ENCODE measurements around the gene MACROH2A1. TPM values are rescaled to one million over a fixed set of nuclear protein-coding genes. Genes with fewer than 3 reads are reported as not detected.

The MACROH2A1 gene
- polyA plus RNA-seq, 4 donors = 154 to 353 (median 210) TPM

- Histone ChIP-seq H3K27ac (ENCODE audit: low read depth in 1 of 3, low read length in 2 of 3) (no peak overlapping the region), H3K9me3 (ENCODE audit: control insufficient read depth in 2 of 2, insufficient read depth in 1 of 2, low read depth in 1 of 2, low read length in 1 of 2) (no peaks in the 10 kb centered on the region), H3K4me1 (ENCODE audit: control insufficient read depth in 3 of 3, insufficient read depth in 2 of 3, low read depth in 1 of 3, low read length in 2 of 3) (peaks cover 0 to 33% (median 0%) of the 10 kb centered on the region in 3 donors), H3K36me3 (ENCODE audit: control insufficient read depth in 3 of 3, insufficient read depth in 2 of 3, low read depth in 1 of 3, low read length in 3 of 3) (peaks cover 11 to 82% (median 11%) of the 10 kb centered on the region in 3 donors), H3K27me3 (ENCODE audit: control insufficient read depth in 3 of 3, insufficient read depth in 3 of 3, low read length in 3 of 3) (no peaks in the 10 kb centered on the region), H3K4me3 (ENCODE audit: low read depth in 1 of 3, low read length in 3 of 3) (no peak overlapping the region)
- no peak for FAIRE-seq
- DNase-seq = no peak
- WGBS, 3 donors = 66 to 72% (median 70%) methylated on average over 10 of the region's 10 CpGs
These were observed 65.1 kb downstream of the MACROH2A1 start for GRCh38 chr5:135333732-135334515.

GRCh38 chr5:135332519-135333150 is 66.4 kb downstream of the MACROH2A1 start:
- FAIRE-seq (no peak), DNase-seq (peak; percentile 67 to 73)
- Histone ChIP-seq H3K9me3 (ENCODE audit: control insufficient read depth in 2 of 2, insufficient read depth in 1 of 2, low read depth in 1 of 2, low read length in 1 of 2) (no peaks in the 10 kb centered on the region), H3K27me3 (ENCODE audit: control insufficient read depth in 3 of 3, insufficient read depth in 3 of 3, low read length in 3 of 3) (no peaks in the 10 kb centered on the region), H3K4me1 (ENCODE audit: control insufficient read depth in 3 of 3, insufficient read depth in 2 of 3, low read depth in 1 of 3, low read length in 2 of 3) (peaks cover 0 to 30% (median 0%) of the 10 kb centered on the region in 3 donors), H3K27ac (ENCODE audit: low read depth in 1 of 3, low read length in 2 of 3) (no peak overlapping the region), H3K4me3 (ENCODE audit: low read depth in 1 of 3, low read length in 3 of 3) (no peak overlapping the region), H3K36me3 (ENCODE audit: control insufficient read depth in 3 of 3, insufficient read depth in 2 of 3, low read depth in 1 of 3, low read length in 3 of 3) (peaks cover 8 to 70% (median 9%) of the 10 kb centered on the region in 3 donors)
- WGBS, 3 donors = 16 to 36% (median 33%) methylated on average over 5 of the region's 5 CpGs

GRCh38 chr5:135331612-135332011 is 67.4 kb downstream of the MACROH2A1 start:
- H3K4me1 ChIP-seq (ENCODE audit: control insufficient read depth in 3 of 3, insufficient read depth in 2 of 3, low read depth in 1 of 3, low read length in 2 of 3) = peaks cover 0 to 30% (median 0%) of the 10 kb centered on the region in 3 donors
- 82 to 91% (median 89%) methylated on average over 3 of the region's 3 CpGs for WGBS, 3 donors
- no peak overlapping the region for H3K27ac ChIP-seq (ENCODE audit: low read depth in 1 of 3, low read length in 2 of 3)
- FAIRE-seq = no peak
- H3K27me3 ChIP-seq (ENCODE audit: control insufficient read depth in 3 of 3, insufficient read depth in 3 of 3, low read length in 3 of 3) = no peaks in the 10 kb centered on the region
- peaks cover 8 to 63% (median 9%) of the 10 kb centered on the region in 3 donors for H3K36me3 ChIP-seq (ENCODE audit: control insufficient read depth in 3 of 3, insufficient read depth in 2 of 3, low read depth in 1 of 3, low read length in 3 of 3)
- no peak for DNase-seq
- no peaks in the 10 kb centered on the region for H3K9me3 ChIP-seq (ENCODE audit: control insufficient read depth in 2 of 2, insufficient read depth in 1 of 2, low read depth in 1 of 2, low read length in 1 of 2)
- H3K4me3 ChIP-seq (ENCODE audit: low read depth in 1 of 3, low read length in 3 of 3) = no peak overlapping the region

GRCh38 chr5:135330798-135331096 is 68.3 kb downstream of the MACROH2A1 start:
- Histone ChIP-seq H3K36me3 (ENCODE audit: control insufficient read depth in 3 of 3, insufficient read depth in 2 of 3, low read depth in 1 of 3, low read length in 3 of 3) (peaks cover 8 to 54% (median 9%) of the 10 kb centered on the region in 3 donors), H3K27me3 (ENCODE audit: control insufficient read depth in 3 of 3, insufficient read depth in 3 of 3, low read length in 3 of 3) (no peaks in the 10 kb centered on the region), H3K4me1 (ENCODE audit: control insufficient read depth in 3 of 3, insufficient read depth in 2 of 3, low read depth in 1 of 3, low read length in 2 of 3) (peaks cover 0 to 30% (median 0%) of the 10 kb centered on the region in 3 donors), H3K27ac (ENCODE audit: low read depth in 1 of 3, low read length in 2 of 3) (peak overlapping the region in 1 of 3 donors; percentile 39), H3K4me3 (ENCODE audit: low read depth in 1 of 3, low read length in 3 of 3) (no peak overlapping the region), H3K9me3 (ENCODE audit: control insufficient read depth in 2 of 2, insufficient read depth in 1 of 2, low read depth in 1 of 2, low read length in 1 of 2) (no peaks in the 10 kb centered on the region)
- no peak for DNase-seq
- no peak for FAIRE-seq
- 68 to 77% (median 68%) methylated on average over 3 of the region's 3 CpGs for WGBS, 3 donors

- no peak for FAIRE-seq
- H3K27ac ChIP-seq (ENCODE audit: low read depth in 1 of 3, low read length in 2 of 3) = peak overlapping the region in 1 of 3 donors; percentile 39
- WGBS, 3 donors = 48 to 71% (median 60%) methylated on average over 18 of the region's 18 CpGs
These were observed 68.9 kb downstream of the MACROH2A1 start for GRCh38 chr5:135329913-135330797.

GRCh38 chr5:135329066-135329912 is 69.7 kb downstream of the MACROH2A1 start:
- DNase-seq (no peak), FAIRE-seq (no peak)
- peaks cover 4 to 40% (median 8%) of the 10 kb centered on the region in 3 donors for H3K36me3 ChIP-seq (ENCODE audit: control insufficient read depth in 3 of 3, insufficient read depth in 2 of 3, low read depth in 1 of 3, low read length in 3 of 3)
- no peaks in the 10 kb centered on the region for H3K9me3 ChIP-seq (ENCODE audit: control insufficient read depth in 2 of 2, insufficient read depth in 1 of 2, low read depth in 1 of 2, low read length in 1 of 2)
- WGBS, 3 donors = 94 to 95% (median 94%) methylated on average over 16 of the region's 16 CpGs
- peak overlapping the region in 1 of 3 donors; percentile 39 for H3K27ac ChIP-seq (ENCODE audit: low read depth in 1 of 3, low read length in 2 of 3)
- peaks cover 0 to 30% (median 0%) of the 10 kb centered on the region in 3 donors for H3K4me1 ChIP-seq (ENCODE audit: control insufficient read depth in 3 of 3, insufficient read depth in 2 of 3, low read depth in 1 of 3, low read length in 2 of 3)
- no peaks in the 10 kb centered on the region for H3K27me3 ChIP-seq (ENCODE audit: control insufficient read depth in 3 of 3, insufficient read depth in 3 of 3, low read length in 3 of 3)
- H3K4me3 ChIP-seq (ENCODE audit: low read depth in 1 of 3, low read length in 3 of 3) = no peak overlapping the region

More at GRCh38 chr5:135329913-135330797, 68.9 kb downstream of the MACROH2A1 start:
- peak in 1 of 2 donors; percentile 69 for DNase-seq
- H3K4me1 ChIP-seq (ENCODE audit: control insufficient read depth in 3 of 3, insufficient read depth in 2 of 3, low read depth in 1 of 3, low read length in 2 of 3) = peaks cover 0 to 30% (median 0%) of the 10 kb centered on the region in 3 donors
- peaks cover 4 to 48% (median 8%) of the 10 kb centered on the region in 3 donors for H3K36me3 ChIP-seq (ENCODE audit: control insufficient read depth in 3 of 3, insufficient read depth in 2 of 3, low read depth in 1 of 3, low read length in 3 of 3)
- no peaks in the 10 kb centered on the region for H3K27me3 ChIP-seq (ENCODE audit: control insufficient read depth in 3 of 3, insufficient read depth in 3 of 3, low read length in 3 of 3)
- no peak overlapping the region for H3K4me3 ChIP-seq (ENCODE audit: low read depth in 1 of 3, low read length in 3 of 3)
- no peaks in the 10 kb centered on the region for H3K9me3 ChIP-seq (ENCODE audit: control insufficient read depth in 2 of 2, insufficient read depth in 1 of 2, low read depth in 1 of 2, low read length in 1 of 2)

- Histone ChIP-seq H3K36me3 (ENCODE audit: control insufficient read depth in 3 of 3, insufficient read depth in 2 of 3, low read depth in 1 of 3, low read length in 3 of 3) (peaks cover 0 to 32% (median 3%) of the 10 kb centered on the region in 3 donors), H3K27ac (ENCODE audit: low read depth in 1 of 3, low read length in 2 of 3) (no peak overlapping the region), H3K9me3 (ENCODE audit: control insufficient read depth in 2 of 2, insufficient read depth in 1 of 2, low read depth in 1 of 2, low read length in 1 of 2) (no peaks in the 10 kb centered on the region), H3K4me3 (ENCODE audit: low read depth in 1 of 3, low read length in 3 of 3) (no peak overlapping the region), H3K27me3 (ENCODE audit: control insufficient read depth in 3 of 3, insufficient read depth in 3 of 3, low read length in 3 of 3) (peaks cover 0 to 7% (median 0%) of the 10 kb centered on the region in 3 donors), H3K4me1 (ENCODE audit: control insufficient read depth in 3 of 3, insufficient read depth in 2 of 3, low read depth in 1 of 3, low read length in 2 of 3) (peaks cover 0 to 30% (median 0%) of the 10 kb centered on the region in 3 donors)
- FAIRE-seq (no peak), DNase-seq (no peak)
- 86 to 95% (median 90%) methylated on average over 5 of the region's 5 CpGs for WGBS, 3 donors
These were observed 70.8 kb downstream of the MACROH2A1 start for GRCh38 chr5:135328128-135328687.

Measured in small intestine (tissue), 7 donors.